Measurements from ENCODE around the gene UBN2.
"Not testable (repeated sequence)": the region's sequence is repeated elsewhere in the genome, so short reads cannot be mapped to it uniquely, and the experiment has no call there.

Gene UBN2

GRCh38 chr7:139230774-139231512 lies at the start of gene UBN2:
UBN2 (plus strand) TSS chr7:139231237; CDS start chr7:139231485, 248 bp downstream.
- peak; percentile 75 to 87 (median 76) for DNase-seq (ENCODE audit: low read depth in 3 of 3, low spot score in 1 of 3)

- no peak for DNase-seq (ENCODE audit: low read depth in 3 of 3, low spot score in 1 of 3)
Measured at GRCh38 chr7:139181404-139181803, 49.6 kb upstream of the UBN2 start.

DNA sequence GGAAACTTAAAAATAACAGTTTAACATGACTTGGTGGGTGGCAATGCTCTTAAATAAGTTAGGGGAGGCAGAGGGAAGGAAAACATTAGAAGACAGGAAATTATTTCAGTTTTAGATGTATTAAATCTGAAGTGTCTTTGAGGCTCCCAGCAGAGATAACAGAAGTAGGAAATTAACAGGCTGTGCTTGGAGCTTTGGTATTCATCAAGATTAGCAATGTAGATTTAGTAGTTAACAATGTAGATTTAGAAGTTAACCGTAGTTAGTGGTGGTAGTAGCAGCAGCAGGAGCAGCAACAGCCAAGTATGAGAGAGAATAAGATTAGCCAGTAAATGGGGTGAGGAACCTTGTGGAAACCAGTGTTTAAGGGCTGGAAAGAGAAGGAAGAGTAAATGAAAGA lies 48.7 kb upstream of the UBN2 start:
- DNase-seq (ENCODE audit: low read depth in 3 of 3, low spot score in 1 of 3): no peak

GRCh38 chr7:139183251-139183650 lies 47.8 kb upstream of the UBN2 start:
- no peak for DNase-seq (ENCODE audit: low read depth in 3 of 3, low spot score in 1 of 3)

GRCh38 chr7:139183878-139184338 lies 47.1 kb upstream of the UBN2 start:
- DNase-seq (ENCODE audit: low read depth in 3 of 3, low spot score in 1 of 3): no peak

DNA sequence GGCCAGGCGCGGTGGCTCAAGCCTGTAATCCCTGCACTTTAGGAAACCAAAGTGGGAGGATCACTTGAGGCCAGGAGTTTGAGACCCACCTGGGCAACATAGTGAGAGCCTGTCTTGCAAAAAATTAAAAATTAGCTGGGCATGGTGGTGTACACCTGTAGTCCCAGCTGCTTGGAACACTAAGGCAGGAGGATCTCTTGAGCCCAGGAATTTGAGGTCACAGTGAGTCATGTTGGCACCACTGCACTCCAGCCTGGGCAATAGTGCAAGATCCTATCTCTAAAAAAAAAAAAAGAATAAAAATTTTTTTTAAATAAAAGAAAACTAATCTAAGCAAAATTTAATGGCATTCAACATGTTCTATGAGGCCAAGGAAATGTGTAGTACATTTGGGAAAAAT lies 44.9 kb upstream of the UBN2 start:
- DNase-seq (ENCODE audit: low read depth in 3 of 3, low spot score in 1 of 3): no peak

DNA sequence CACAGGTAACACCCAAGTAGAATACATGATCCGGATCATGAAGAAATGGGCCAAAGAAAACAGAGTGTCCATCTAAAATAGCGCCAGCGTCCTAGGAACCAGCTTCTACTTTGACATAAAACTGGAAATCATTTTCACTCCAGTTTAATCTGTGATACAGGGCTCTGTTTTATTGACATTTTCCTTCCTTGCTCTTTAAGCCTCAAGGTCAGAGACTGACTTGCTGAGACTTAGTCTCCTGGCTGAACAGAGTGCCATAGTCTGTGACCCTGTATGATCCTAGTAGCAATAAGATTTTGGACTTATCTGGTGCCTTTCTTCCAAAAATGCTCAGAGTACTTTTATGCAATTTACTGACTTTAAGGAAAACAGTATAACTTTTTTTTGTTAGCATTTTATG lies 41.7 kb upstream of the UBN2 start:
- no peak for DNase-seq (ENCODE audit: low read depth in 3 of 3, low spot score in 1 of 3)

GRCh38 chr7:139192014-139192706 lies 38.9 kb upstream of the UBN2 start:
- no peak for DNase-seq (ENCODE audit: low read depth in 3 of 3, low spot score in 1 of 3)

GRCh38 chr7:139200382-139200781 lies 30.7 kb upstream of the UBN2 start:
- DNase-seq (ENCODE audit: low read depth in 3 of 3, low spot score in 1 of 3): no peak

DNA sequence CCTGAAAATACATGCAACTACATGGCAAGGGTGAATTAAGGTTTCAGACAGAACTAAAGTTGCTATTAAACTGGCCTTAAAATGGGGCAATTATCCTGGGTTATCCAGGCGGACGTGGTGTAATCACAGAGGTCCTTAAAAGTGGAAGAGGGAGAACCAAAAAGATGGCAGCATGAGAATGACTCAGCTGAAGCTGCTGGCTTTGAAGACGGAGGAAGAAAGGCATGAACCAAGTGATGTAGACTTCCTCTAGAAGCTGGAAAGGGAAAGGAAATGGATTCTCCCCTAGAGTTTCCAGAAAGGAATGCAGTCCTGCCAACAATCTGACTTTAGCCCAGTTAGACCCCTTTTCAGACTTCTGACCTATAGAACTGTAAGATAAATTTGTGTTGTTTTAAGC lies 27.0 kb upstream of the UBN2 start:
- DNase-seq (ENCODE audit: low read depth in 3 of 3, low spot score in 1 of 3): no peak

- DNase-seq (ENCODE audit: low read depth in 3 of 3, low spot score in 1 of 3): no peak
Measured at GRCh38 chr7:139205843-139206242, 25.2 kb upstream of the UBN2 start.

- DNase-seq (ENCODE audit: low read depth in 3 of 3, low spot score in 1 of 3): no peak
Measured at GRCh38 chr7:139212133-139212532, 18.9 kb upstream of the UBN2 start.

DNA sequence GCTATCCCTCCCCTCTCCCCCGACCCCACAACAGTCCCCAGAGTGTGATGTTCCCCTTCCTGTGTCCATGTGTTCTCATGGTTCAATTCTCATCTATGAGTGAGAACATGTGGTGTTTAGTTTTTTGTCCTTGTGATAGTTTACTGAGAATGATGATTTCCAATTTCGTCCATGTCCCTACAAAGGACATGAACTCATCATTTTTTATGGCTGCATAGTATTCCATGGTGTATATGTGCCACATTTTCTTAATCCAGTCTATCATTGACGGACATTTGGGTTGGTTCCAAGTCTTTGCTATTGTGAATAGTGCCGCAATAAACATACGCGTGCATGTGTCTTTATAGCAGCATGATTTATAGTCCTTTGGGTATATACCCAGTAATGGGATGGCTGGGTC lies 17.5 kb upstream of the UBN2 start:
- not testable (repeated sequence) for DNase-seq (ENCODE audit: low read depth in 3 of 3, low spot score in 1 of 3)

DNA sequence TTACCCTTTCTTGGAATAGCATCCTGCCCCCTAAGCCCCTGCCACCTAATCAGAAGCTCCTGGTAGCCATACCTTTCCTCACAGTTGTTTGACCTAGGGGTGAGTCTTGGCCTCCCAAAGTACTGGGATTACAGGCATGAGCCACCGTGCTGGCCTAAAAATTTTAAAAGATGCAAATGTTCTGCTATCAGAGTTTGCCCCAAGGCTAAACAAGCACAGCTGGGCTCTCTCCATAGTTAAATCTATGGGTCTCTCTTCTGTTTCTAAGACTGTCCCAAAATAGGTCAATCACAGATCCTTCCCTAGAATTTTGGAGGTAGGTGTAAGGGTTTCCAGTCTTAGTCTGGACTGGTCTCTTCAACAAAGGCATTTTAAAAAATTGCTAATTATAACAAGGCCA lies 12.9 kb upstream of the UBN2 start:
- DNase-seq (ENCODE audit: low read depth in 3 of 3, low spot score in 1 of 3): no peak

DNA sequence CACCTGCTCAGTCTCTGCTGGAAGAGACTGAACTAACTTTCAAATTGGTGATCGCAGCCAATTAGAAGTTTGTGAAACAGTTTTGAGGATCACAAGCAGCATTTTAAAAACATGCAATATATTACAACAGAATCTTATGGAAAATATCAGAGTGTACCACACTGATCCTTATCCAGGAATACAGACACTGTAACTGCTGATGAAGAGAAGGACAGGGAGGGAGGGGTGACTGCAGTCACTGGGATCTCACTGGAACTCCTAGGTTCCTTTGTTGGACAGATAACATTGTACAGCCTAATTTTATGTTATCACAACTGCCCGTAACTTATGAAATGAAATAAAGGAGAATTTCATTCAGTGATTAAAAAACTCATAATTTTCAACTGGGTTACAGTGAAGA lies 6.8 kb upstream of the UBN2 start:
- no peak for DNase-seq (ENCODE audit: low read depth in 3 of 3, low spot score in 1 of 3)

GRCh38 chr7:139224836-139225235 lies 6.2 kb upstream of the UBN2 start:
- not testable (repeated sequence) for DNase-seq (ENCODE audit: low read depth in 3 of 3, low spot score in 1 of 3)

DNA sequence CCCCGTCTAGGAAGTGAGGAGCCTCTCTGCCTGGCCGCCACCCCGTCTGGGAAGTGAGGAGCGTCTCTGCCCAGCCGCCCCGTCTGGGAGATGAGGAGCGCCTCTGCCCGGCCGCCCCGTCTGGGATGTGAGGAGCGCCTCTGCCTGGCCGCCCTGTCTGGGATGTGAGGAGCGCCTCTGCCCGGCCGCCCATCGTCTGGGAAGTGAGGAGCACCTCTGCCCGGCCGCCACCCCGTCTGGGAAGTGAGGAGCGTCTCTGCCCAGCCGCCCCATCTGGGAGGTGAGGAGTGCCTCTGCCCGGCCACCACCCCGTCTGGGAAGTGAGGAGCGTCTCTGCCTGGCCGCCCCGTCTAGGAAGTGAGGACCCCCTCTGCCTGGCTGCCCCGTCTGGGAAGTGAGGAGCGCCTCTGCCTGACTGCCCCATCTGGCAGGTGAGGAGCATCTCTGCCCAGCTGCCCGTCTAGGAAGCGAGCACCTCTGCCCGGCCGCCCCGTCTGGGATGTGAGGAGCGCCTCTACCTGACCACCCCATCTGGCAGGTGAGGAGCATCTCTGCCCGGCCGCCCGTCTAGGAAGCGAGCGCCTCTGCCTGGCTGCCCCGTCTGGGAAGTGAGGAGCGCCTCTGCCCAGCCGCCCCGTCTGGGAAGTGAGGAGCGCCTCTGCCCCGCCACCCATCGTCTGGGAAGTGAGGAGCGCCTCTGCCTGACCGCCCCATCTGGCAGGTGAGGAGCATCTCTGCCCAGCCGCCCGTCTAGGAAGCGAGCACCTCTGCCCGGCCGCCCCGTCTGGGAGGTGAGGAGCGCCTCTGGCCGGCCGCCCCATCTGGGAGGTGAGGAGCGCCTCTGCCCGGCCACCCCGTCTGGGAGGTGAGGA lies 5.5 kb upstream of the UBN2 start:
- DNase-seq (ENCODE audit: low read depth in 3 of 3, low spot score in 1 of 3): not testable (repeated sequence)

- DNase-seq (ENCODE audit: low read depth in 3 of 3, low spot score in 1 of 3): not testable (repeated sequence)
Measured at GRCh38 chr7:139226158-139226515, 4.9 kb upstream of the UBN2 start.

DNA sequence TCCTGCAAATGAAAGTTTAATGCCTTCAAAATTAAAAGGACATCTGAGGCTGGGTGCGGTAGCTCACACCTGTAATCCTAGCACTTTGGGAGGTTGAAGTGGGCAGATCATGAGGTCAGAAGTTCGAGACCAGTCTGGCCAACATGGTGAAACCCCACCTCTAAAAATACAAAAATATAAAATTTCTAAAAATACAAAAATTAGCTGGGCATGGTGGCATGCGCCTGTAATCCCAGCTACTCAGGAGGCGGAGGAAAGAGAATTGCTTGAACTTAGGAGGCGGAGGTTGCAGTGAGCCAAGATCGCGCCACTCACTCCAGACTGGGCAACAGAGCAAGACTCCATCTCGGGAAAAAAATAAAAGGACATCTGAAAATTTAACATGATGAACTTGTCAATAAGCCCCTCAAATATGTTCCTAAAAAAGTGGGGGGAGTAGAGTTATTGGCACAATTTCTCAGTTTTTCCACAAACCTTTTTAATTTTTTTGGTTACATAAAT lies 4.0 kb upstream of the UBN2 start:
- not testable (repeated sequence) for DNase-seq (ENCODE audit: low read depth in 3 of 3, low spot score in 1 of 3)

DNA sequence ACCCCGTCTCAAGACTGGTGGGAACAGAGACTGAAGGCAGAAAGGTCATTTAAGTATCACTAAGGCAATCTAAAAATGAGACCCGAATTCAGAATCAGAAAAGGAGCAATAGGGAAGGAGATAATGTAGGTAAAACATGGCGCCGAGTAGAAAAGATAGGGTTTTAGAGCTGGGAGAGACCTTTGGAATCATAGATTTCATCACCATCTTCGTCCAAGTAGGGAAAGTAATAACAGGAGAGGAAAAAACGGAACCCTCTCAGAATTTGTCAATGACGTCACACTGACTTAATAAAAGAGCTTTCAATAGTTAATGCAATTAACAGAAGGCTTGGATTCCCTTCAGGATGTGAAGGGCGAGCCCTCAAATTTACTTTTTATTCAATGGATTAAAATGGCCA lies 1.0 kb upstream of the UBN2 start:
- DNase-seq (ENCODE audit: low read depth in 3 of 3, low spot score in 1 of 3): no peak

DNA sequence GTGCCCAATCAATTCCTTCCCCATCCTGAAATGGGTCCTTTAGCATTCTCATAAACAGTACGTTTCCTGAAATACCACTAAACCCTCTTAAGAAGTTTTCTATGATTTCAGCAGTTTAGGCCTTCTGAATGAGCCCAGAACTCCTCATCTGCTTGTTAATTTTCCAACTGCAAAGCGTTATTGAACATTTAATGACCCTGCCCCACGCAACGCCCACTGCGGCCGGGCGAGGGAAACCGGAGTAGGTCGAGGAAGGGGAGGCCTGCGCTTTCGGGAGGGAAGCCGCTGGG lies 608 bp upstream of the UBN2 start:
- no peak for DNase-seq (ENCODE audit: low read depth in 3 of 3, low spot score in 1 of 3)
